Panc1 (cell line): ENCODE data around the gene GFRA1. TPM values are rescaled to one million over a fixed set of nuclear protein-coding genes. Genes with fewer than 3 reads are reported as not detected.

ENCODE experiments used
- ATAC-seq: fragments of 200-7000 bp; cut with Tn5 transposase; 2 replicates; pipeline ENCODE4 v1.9.1; 2020; ENCODE audit warnings: mild to moderate bottlenecking, moderate library complexity
- BruUV-seq: library from RNA; stranded (reverse); fragments of 400-500 nt; replicated peaks from 2 replicates; lab custom pipeline; 2021; lab: Mats Ljungman, UMichigan
- CTCF ChIA-PET: fragments of 300-600 bp; sonication (Branson Sonifier 250); formaldehyde crosslinking; loops from one replicate; lab custom pipeline; 2022; ENCODE audit warnings: antibody characterized with exemption; lab: Charles Lee
- POLR2A ChIA-PET: fragments of 300-600 bp; sonication (Branson Sonifier 250); formaldehyde crosslinking; loops from one replicate; lab custom pipeline; 2022; ENCODE audit warnings: antibody characterized with exemption; lab: Charles Lee
- DNase-seq: peaks from one replicate; pipeline ENCODE4 v3.0.0-alpha.2; 2010; ENCODE audit warnings: low read depth, low spot score
- H3K27ac ChIP-seq: 2 replicates; pipeline ENCODE4 v1.5.1; 2011; ENCODE audit warnings: mild to moderate bottlenecking, low read length, inconsistent platforms
- H3K27me3 ChIP-seq: fragments of 200-500 bp; sonication (Bioruptor generic); 2 replicates; pipeline ENCODE4 v1.6.0; 2014; ENCODE audit warnings: low read length, inconsistent platforms; ENCODE audit not compliant: control insufficient read depth, insufficient read depth
- H3K36me3 ChIP-seq: fragments of 200-500 bp; sonication (Bioruptor generic); 2 replicates; pipeline ENCODE4 v1.5.1; 2014; ENCODE audit warnings: inconsistent platforms, mild to moderate bottlenecking, low read length, moderate library complexity; ENCODE audit not compliant: control insufficient read depth, insufficient read depth
- H3K4me1 ChIP-seq: 2 replicates; pipeline ENCODE4 v1.5.1; 2011; ENCODE audit warnings: inconsistent platforms, mild to moderate bottlenecking, low read length, moderate library complexity; ENCODE audit not compliant: control insufficient read depth, insufficient read depth
- H3K4me3 ChIP-seq, 2 experiments: 2 replicates each; pipeline ENCODE4 v1.5.1; 2011 to 2012; ENCODE audit warnings: low read depth in 2 of 2, low read length in 2 of 2, mild to moderate bottlenecking in 2 of 2, inconsistent platforms in 1 of 2, moderate library complexity in 1 of 2
- H3K9me3 ChIP-seq: fragments of 200-500 bp; sonication (Bioruptor generic); 2 replicates; pipeline ENCODE4 v1.5.1; 2014; ENCODE audit warnings: low read depth, mild to moderate bottlenecking, inconsistent platforms, low read length, moderate library complexity; ENCODE audit not compliant: control insufficient read depth, insufficient read depth
- POLR2AphosphoS5 ChIP-seq: IDR thresholded peaks from 2 replicates; pipeline ENCODE4 v1.6.1; 2012; ENCODE audit warnings: mild to moderate bottlenecking, low read depth, low read length, moderate library complexity
- SIN3A ChIP-seq: IDR thresholded peaks from 2 replicates; pipeline ENCODE4 v1.6.1; 2012; ENCODE audit warnings: low read depth, mild to moderate bottlenecking, low read length, moderate library complexity, borderline replicate concordance; ENCODE audit not compliant: insufficient read depth
- TCF7L2 ChIP-seq: IDR thresholded peaks from 2 replicates; pipeline ENCODE4 v1.6.1; 2011; ENCODE audit warnings: mild to moderate bottlenecking, low read depth, low read length, inconsistent platforms
- in situ Hi-C: cut with HindIII; loops from 2 replicates; pipeline ENCODE4 v1.10.0; 2016; ENCODE audit warnings: low sequenced_read_pairs, low pct_unique_long_range_greater_than_20kb
- intact Hi-C: fragments of 100-400 bp; cut with micrococcal nuclease; formaldehyde crosslinking; loops from one replicate; pipeline ENCODE4 v1.10.0; 2022; ENCODE audit not compliant: unreplicated experiment
- total RNA-seq: library from RNA; stranded (reverse); gene quantifications from one replicate; pipeline ENCODE4 v1.2.1, GENCODE V29; 2021; ENCODE audit not compliant: unreplicated experiment
- TF ChIP-seq, protein P1 (sequence below), 2 experiments: IDR thresholded peaks; 2 replicates each; pipeline ENCODE4 v1.6.1; 2011 to 2012; ENCODE audit warnings: low read depth in 2 of 2, control low read depth in 1 of 2, low read length in 1 of 2, mild to moderate bottlenecking in 1 of 2, moderate library complexity in 1 of 2; ENCODE audit not compliant: insufficient read depth in 1 of 2
- TF ChIP-seq, protein P2 (sequence below): fragments of 450-650 bp; IDR thresholded peaks from 2 replicates; pipeline ENCODE4 v1.5.1; 2017; ENCODE audit warnings: mild to moderate bottlenecking

The GFRA1 gene
- total RNA-seq, 1 experiment from 2014 or later: 0.10 TPM

DNA sequence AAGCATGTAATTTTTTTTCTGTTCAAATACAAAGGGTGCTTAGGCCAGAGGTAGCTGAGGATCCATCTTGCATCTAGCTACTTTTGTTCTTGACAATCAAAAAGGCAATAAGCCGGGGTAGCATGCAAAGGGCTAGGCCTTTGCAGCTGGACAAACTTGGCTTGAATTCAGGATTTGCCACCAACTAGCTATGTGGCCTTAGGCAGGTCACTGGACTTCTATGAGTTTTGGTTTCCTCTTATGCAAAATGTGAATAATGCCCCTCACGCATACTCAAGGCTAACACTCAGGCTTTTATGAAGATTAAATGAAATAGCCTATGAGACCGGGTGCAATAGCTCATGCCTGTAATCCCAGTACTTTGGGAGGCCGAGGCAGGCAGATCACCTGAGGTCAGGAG is 19.3 kb downstream of the GFRA1 start:
- no peak for ATAC-seq
- H3K4me3 ChIP-seq: no peak overlapping the region

DNA sequence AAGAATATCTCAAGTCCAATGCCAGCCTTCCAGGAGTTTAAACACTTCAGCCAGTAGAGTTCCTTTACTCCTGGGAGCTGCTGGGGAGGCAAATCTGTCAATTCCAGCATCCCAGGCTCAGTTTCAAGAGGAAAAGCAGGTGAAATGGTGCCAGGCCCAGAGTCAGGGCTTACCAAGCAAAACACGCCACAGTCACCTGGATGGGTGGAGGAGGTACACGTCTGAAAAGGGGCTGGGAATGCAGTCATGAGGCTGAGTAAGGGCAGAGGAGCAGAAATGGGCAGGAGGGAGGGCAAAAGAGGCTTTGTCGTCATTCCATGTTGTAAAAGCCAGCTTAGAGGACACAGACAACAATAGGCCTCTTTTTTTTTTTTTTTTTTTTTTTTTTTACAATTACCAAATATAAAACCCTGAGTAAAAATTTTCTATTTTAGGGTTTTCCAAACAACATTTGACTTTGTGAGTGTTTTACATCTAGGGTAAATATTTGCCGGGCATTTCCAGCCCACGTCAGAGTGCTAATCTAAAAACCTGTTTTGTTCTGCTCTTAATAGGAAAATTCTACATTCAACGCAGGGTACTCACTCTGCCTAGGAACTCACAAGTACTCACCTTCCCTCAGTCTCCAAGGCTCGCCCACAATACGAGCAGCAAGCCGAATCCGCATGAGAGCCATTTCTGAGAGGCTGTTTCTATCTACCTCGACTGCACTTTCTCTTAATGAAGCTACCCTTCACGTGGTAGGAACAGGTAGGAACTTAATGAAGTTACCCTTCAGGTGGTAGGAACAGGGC is 21.2 kb downstream of the GFRA1 start:
- Histone ChIP-seq H3K27me3 (no peaks in the 10 kb centered on the region; the same call in 1 of the 2 replicates), H3K36me3 (no peaks in the 10 kb centered on the region), H3K27ac (no peak overlapping the region), H3K4me3 (no peak overlapping the region), H3K9me3 (no peaks in the 10 kb centered on the region), H3K4me1 (no peaks in the 10 kb centered on the region)
- intact Hi-C loops (no loop called here), in situ Hi-C loops (no loop called here)
- POLR2A ChIA-PET: interaction anchor here (0.6 kb wide), 1 partner anchor 10 kb away, joined by 3 read pairs; no protein-coding TSS in a partner anchor
- DNase-seq (no peak), ATAC-seq (no peak)
- CTCF ChIA-PET: no interaction called here
- TF ChIP-seq SIN3A: no peak
- TF ChIP-seq, protein P1, sequence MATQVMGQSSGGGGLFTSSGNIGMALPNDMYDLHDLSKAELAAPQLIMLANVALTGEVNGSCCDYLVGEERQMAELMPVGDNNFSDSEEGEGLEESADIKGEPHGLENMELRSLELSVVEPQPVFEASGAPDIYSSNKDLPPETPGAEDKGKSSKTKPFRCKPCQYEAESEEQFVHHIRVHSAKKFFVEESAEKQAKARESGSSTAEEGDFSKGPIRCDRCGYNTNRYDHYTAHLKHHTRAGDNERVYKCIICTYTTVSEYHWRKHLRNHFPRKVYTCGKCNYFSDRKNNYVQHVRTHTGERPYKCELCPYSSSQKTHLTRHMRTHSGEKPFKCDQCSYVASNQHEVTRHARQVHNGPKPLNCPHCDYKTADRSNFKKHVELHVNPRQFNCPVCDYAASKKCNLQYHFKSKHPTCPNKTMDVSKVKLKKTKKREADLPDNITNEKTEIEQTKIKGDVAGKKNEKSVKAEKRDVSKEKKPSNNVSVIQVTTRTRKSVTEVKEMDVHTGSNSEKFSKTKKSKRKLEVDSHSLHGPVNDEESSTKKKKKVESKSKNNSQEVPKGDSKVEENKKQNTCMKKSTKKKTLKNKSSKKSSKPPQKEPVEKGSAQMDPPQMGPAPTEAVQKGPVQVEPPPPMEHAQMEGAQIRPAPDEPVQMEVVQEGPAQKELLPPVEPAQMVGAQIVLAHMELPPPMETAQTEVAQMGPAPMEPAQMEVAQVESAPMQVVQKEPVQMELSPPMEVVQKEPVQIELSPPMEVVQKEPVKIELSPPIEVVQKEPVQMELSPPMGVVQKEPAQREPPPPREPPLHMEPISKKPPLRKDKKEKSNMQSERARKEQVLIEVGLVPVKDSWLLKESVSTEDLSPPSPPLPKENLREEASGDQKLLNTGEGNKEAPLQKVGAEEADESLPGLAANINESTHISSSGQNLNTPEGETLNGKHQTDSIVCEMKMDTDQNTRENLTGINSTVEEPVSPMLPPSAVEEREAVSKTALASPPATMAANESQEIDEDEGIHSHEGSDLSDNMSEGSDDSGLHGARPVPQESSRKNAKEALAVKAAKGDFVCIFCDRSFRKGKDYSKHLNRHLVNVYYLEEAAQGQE (IDR thresholded peaks at IDR 0.05; ENCODE audit: insufficient read depth in 1 of 2, low read depth in 2 of 2, low read length in 1 of 2): no peak
- TF ChIP-seq POLR2AphosphoS5: no peak
- TF ChIP-seq, protein P2, sequence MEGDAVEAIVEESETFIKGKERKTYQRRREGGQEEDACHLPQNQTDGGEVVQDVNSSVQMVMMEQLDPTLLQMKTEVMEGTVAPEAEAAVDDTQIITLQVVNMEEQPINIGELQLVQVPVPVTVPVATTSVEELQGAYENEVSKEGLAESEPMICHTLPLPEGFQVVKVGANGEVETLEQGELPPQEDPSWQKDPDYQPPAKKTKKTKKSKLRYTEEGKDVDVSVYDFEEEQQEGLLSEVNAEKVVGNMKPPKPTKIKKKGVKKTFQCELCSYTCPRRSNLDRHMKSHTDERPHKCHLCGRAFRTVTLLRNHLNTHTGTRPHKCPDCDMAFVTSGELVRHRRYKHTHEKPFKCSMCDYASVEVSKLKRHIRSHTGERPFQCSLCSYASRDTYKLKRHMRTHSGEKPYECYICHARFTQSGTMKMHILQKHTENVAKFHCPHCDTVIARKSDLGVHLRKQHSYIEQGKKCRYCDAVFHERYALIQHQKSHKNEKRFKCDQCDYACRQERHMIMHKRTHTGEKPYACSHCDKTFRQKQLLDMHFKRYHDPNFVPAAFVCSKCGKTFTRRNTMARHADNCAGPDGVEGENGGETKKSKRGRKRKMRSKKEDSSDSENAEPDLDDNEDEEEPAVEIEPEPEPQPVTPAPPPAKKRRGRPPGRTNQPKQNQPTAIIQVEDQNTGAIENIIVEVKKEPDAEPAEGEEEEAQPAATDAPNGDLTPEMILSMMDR: no peak
- TF ChIP-seq TCF7L2: no peak
- BruUV-seq: no TSS peak

More for the DNA sequence above, 19.3 kb downstream of the GFRA1 start:
- POLR2A ChIA-PET: interaction anchor here (0.7 kb wide), 1 partner anchor 1243 kb away, joined by 7 read pairs; no protein-coding TSS in a partner anchor
- intact Hi-C loops (no loop called here), in situ Hi-C loops (no loop called here)
- H3K27ac ChIP-seq: no peak overlapping the region
- CTCF ChIA-PET: no interaction called here
- peaks cover 3% of the 10 kb centered on the region for H3K27me3 ChIP-seq
- no peaks in the 10 kb centered on the region for H3K4me1 ChIP-seq
- BruUV-seq: no TSS peak
- no peaks in the 10 kb centered on the region for H3K36me3 ChIP-seq
- no peak for DNase-seq
- H3K9me3 ChIP-seq: no peaks in the 10 kb centered on the region
- TF ChIP-seq POLR2AphosphoS5 (no peak), TCF7L2 (no peak), SIN3A (no peak)
- TF ChIP-seq, protein P1 (IDR thresholded peaks at IDR 0.05; ENCODE audit: insufficient read depth in 1 of 2, low read depth in 2 of 2, low read length in 1 of 2): no peak
- TF ChIP-seq, protein P2: no peak
